OCI-LY3 (cell line): ENCODE measurements around the gene ANKRD29.

ENCODE experiments used
- H2AFZ ChIP-seq: fragments of 200-600, 300-600 bp; shearing (Covaris generic); 2 replicates; pipeline ENCODE4 v1.6.0; 2014; ENCODE audit warnings: antibody characterized with exemption, low read depth, low read length
- H3K27ac ChIP-seq: fragments of 200-600, 300-600 bp; sonication (generic); 2 replicates; pipeline ENCODE4 v1.5.1; 2014; ENCODE audit warnings: mild to moderate bottlenecking, low read length, moderate library complexity, mixed read lengths
- H3K27me3 ChIP-seq: fragments of 200-600, 300-600 bp; sonication (generic); 2 replicates; pipeline ENCODE4 v1.6.1; 2014; ENCODE audit warnings: low read depth, low read length, mixed read lengths
- H3K36me3 ChIP-seq: fragments of 200-600, 300-600 bp; sonication (generic); replicated peaks from 2 replicates; pipeline ENCODE3; 2014; ENCODE audit warnings: low read depth, low read length, mixed read lengths
- H3K4me1 ChIP-seq: fragments of 300-600, 200-600 bp; sonication (generic); 2 replicates; pipeline ENCODE4 v1.6.1; 2014; ENCODE audit warnings: low read length, mixed read lengths
- H3K4me2 ChIP-seq: fragments of 200-600, 300-600 bp; sonication (generic); 2 replicates; pipeline ENCODE4 v1.6.1; 2014; ENCODE audit warnings: low read length, mixed read lengths
- H3K4me3 ChIP-seq: fragments of 300-600, 200-600 bp; sonication (generic); 2 replicates; pipeline ENCODE4 v1.5.1; 2014; ENCODE audit warnings: antibody characterized with exemption, mild to moderate bottlenecking, low read length, moderate library complexity
- H3K79me2 ChIP-seq: fragments of 300-600, 200-600 bp; shearing (Covaris generic); 2 replicates; pipeline ENCODE4 v1.6.1; 2014; ENCODE audit warnings: mild to moderate bottlenecking, low read length, mixed read lengths
- H3K9ac ChIP-seq: fragments of 300-600, 200-600 bp; shearing (Covaris generic); 2 replicates; pipeline ENCODE4 v1.6.0; 2014; ENCODE audit warnings: mild to moderate bottlenecking, low read length, moderate library complexity
- H3K9me3 ChIP-seq: fragments of 200-600, 300-600 bp; shearing (Covaris generic); 2 replicates; pipeline ENCODE4 v1.6.1; 2014; ENCODE audit warnings: low read length, mixed read lengths; ENCODE audit not compliant: insufficient read depth
- H4K20me1 ChIP-seq: fragments of 200-600, 300-600 bp; sonication (generic); 2 replicates; pipeline ENCODE4 v1.6.1; 2016; ENCODE audit warnings: low read length, mixed read lengths; ENCODE audit not compliant: insufficient read depth
- CTCF ChIP-seq: fragments of 200-600, 300-600 bp; sonication (generic); IDR thresholded peaks from 2 replicates; pipeline ENCODE4 v1.5.1; 2014; ENCODE audit warnings: antibody characterized with exemption, low read length, low read depth
- EZH2phosphoT487 ChIP-seq: fragments of 200-600 bp; shearing (Covaris generic); IDR thresholded peaks from 2 replicates; pipeline ENCODE4 v1.6.1; 2018; ENCODE audit warnings: antibody characterized with exemption, mixed run types, low read depth

Gene ANKRD29

GRCh38 chr18:23627321-23627720, 35.4 kb downstream of the ANKRD29 start:
- TF ChIP-seq CTCF (no peak), EZH2phosphoT487 (no peak)
- Histone ChIP-seq H3K9ac (no peak overlapping the region), H3K4me2 (no peak overlapping the region), H4K20me1 (no peaks in the 10 kb centered on the region), H3K27ac (no peak overlapping the region), H3K27me3 (no peaks in the 10 kb centered on the region), H3K79me2 (no peaks in the 10 kb centered on the region), H3K9me3 (no peaks in the 10 kb centered on the region), H3K4me1 (peaks cover 3% of the 10 kb centered on the region; the same call in 1 of the 2 replicates), H2AFZ (no peak overlapping the region), H3K36me3 (no peaks in the 10 kb centered on the region), H3K4me3 (no peak overlapping the region)

- H3K4me1 ChIP-seq = peaks cover 3% of the 10 kb centered on the region; the same call in 1 of the 2 replicates
- no peak overlapping the region for H2AFZ ChIP-seq
- H3K36me3 ChIP-seq = no peaks in the 10 kb centered on the region
- no peaks in the 10 kb centered on the region for H3K79me2 ChIP-seq
- no peak overlapping the region for H3K4me2 ChIP-seq
- no peak overlapping the region for H3K27ac ChIP-seq
- no peaks in the 10 kb centered on the region for H4K20me1 ChIP-seq
- no peak overlapping the region for H3K4me3 ChIP-seq
- TF ChIP-seq CTCF (no peak), EZH2phosphoT487 (no peak)
- no peak overlapping the region for H3K9ac ChIP-seq
- H3K9me3 ChIP-seq = no peaks in the 10 kb centered on the region
- H3K27me3 ChIP-seq = peaks cover 5% of the 10 kb centered on the region
These were observed 36.0 kb downstream of the ANKRD29 start for GRCh38 chr18:23626451-23627279.

- Histone ChIP-seq H3K79me2 (no peaks in the 10 kb centered on the region), H3K27me3 (peaks cover 33% of the 10 kb centered on the region), H3K4me2 (no peak overlapping the region)
These were observed 39.7 kb downstream of the ANKRD29 start for GRCh38 chr18:23623040-23623439.

More at GRCh38 chr18:23623040-23623439, 39.7 kb downstream of the ANKRD29 start:
- peaks cover 18% of the 10 kb centered on the region for H3K4me1 ChIP-seq
- no peaks in the 10 kb centered on the region for H3K36me3 ChIP-seq
- no peaks in the 10 kb centered on the region for H3K9me3 ChIP-seq
- H2AFZ ChIP-seq = no peak overlapping the region
- H3K9ac ChIP-seq = no peak overlapping the region
- no peak overlapping the region for H3K27ac ChIP-seq
- H3K4me3 ChIP-seq = no peak overlapping the region
- no peak for TF ChIP-seq EZH2phosphoT487
- TF ChIP-seq CTCF = no peak
- no peaks in the 10 kb centered on the region for H4K20me1 ChIP-seq
